HG02588 (cell line): ENCODE data around the gene POLE.

ENCODE experiments used
- ATAC-seq: cut with Tn5 transposase; IDR thresholded peaks from one replicate; pipeline ENCODE4 v1.9.1; 2021; ENCODE audit warnings: mild to moderate bottlenecking, moderate library complexity; ENCODE audit not compliant: unreplicated experiment

POLE gene

DNA sequence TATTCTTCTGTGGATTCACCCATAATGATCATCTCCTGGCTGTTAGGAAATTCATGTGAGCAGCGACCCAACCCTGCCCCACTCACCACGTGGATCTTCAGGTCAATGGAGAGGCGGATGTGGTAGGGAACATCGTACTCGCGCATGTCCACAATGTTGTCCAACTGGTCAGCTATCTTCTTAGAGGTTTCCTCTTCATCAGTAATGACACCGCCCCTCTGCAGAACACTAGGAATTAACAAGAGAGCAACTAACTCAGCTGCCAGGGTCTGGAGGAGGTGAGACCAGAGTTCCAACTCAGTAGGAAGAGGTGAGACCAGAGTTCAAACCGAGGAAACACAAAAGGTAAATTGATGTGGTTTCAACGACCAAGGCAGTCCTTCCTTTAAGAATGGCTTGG is 9.7 kb downstream of the POLE start:
- no peak for ATAC-seq

DNA sequence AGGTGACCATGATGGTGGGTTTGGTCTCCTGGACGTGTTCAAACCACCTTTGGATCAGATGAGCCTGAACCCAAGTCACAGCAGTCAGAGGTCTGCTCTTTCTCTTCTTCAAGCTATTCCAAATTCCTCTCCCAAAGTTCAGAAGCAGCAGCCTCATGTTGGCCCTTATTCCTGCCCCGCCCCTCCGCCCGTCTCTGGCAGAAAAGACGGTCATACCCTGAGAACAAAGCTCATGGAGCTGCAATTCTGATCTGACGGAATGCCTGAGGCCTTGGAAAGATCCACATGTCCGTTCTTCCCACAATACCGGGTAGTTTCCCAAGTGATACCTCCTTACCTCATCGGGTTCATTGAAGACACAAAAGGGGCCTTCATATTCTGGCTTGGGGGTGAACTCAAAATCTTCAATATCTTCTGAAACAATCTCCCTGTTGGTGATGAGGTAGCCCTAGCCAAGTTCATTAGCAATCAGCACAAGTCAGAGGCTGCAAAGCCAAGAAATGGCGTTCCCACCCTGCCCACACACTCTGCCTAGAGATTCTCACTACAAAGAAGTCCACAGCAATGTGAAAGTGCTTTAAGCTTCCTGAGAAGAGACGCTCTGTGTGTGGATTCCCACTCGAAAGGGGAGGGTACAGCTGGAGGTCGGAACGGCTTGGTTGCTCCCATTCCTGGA is 11.2 kb downstream of the POLE start:
- no peak for ATAC-seq

- ATAC-seq, result no peak
Observed at GRCh38 chr12:132674561-132674960, 12.6 kb downstream of the POLE start.

DNA sequence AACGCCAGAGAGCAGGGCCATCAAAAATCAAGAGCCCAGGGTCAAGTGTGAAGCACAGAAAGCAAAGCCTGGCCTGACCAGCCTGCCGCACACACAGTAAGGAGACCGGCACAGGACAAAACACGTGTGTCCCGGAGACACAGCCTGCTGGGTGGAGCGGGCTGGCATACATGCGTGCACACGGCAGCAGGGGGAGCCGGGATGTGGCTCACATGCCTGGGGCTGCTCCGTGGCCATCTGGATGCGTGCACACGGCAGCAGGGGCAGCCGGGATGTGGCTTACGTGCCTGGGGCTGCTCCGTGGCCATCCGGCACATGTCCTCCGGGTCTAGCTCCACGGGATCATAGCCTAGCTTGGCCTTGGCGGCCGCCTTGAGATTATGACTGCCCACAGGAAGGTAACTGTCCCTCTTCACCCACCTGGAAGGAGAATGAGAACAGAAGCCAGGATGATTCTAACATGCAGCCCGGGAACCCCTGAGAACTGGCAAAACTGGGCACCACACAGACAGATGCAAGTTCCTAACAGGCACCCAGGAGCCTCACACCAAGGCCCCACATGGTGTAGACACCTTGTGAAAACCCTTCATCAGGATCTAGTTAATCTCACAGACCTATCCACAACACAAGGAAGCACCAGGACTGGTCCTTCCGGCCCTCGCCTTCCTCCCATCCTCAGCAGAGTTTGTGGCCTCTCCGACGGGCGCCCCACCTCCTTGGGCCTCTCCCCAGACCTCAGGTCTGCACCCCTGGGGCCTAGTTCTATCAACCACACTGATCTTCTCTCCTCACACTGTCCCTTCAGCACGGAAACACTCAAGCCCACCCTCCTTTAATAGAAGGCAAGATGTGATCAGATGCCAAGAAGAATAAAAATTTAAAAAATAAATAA is 13.6 kb downstream of the POLE start:
- ATAC-seq, result no peak

DNA sequence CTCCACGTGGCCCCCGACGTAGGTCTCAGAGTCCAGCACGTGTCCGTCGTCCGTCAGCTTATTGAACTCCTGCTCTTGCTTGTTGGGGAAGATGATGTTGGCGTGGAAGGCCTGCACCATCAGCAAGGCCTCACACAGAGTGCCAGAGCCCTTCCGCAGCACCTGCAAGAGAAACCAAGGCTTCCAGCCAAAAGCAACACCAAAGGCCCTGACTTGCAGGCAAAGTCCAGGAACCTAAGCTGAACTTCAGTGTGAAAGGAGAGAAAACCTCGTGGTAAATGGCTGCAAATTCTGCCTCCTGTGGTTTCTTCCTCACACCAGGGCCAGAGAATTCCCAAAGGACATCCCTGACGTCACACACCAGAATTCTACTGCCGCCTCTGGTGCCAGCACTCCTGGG is 14.5 kb downstream of the POLE start:
- no peak for ATAC-seq

DNA sequence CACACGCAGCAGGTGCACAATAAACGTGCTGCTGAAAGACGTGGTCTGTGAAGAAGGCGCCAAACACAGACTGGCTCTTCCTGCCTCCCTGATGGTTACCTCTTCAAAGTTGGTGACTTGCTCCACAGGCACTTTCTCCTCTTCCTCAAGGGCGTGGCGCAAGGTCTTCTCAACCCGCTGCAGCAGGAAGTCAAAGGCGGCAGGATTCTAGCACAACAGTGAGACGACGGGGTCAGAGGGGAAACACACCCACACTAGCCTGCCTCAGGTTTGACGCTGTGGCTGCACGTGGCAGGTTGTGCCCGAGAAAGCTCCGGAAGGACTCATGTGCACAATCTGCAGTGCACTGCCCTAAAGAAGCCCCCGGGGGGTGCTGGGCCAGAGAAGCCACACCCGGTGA is 15.0 kb downstream of the POLE start:
- no peak for ATAC-seq

- no peak for ATAC-seq
Observed at GRCh38 chr12:132669166-132669879, 17.8 kb downstream of the POLE start.

- ATAC-seq, result no peak
Observed at GRCh38 chr12:132668191-132669088, 18.7 kb downstream of the POLE start.

DNA sequence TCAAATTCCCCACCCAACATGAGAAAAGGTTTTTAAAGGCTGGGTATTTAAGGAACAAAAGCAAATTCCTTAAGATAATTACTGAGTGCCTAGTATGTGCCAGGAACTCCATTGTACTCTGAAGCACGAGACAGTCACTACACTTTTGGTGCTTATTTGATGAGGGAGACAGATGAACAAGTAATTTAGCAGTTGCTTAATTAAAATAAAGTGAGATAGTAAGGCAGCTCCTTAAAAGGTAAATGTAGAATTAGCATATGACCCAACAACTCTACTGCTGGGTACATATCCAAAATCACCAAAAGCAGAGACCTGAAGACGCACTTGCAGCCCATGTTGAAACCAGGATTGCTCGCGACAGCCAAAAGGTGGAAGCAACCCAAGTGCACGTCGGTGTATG is 21.3 kb downstream of the POLE start:
- ATAC-seq, result no peak

GRCh38 chr12:132665149-132665491 is 22.0 kb downstream of the POLE start:
- ATAC-seq, result no peak

GRCh38 chr12:132664206-132665148 is 22.7 kb downstream of the POLE start:
- ATAC-seq, result no peak

DNA sequence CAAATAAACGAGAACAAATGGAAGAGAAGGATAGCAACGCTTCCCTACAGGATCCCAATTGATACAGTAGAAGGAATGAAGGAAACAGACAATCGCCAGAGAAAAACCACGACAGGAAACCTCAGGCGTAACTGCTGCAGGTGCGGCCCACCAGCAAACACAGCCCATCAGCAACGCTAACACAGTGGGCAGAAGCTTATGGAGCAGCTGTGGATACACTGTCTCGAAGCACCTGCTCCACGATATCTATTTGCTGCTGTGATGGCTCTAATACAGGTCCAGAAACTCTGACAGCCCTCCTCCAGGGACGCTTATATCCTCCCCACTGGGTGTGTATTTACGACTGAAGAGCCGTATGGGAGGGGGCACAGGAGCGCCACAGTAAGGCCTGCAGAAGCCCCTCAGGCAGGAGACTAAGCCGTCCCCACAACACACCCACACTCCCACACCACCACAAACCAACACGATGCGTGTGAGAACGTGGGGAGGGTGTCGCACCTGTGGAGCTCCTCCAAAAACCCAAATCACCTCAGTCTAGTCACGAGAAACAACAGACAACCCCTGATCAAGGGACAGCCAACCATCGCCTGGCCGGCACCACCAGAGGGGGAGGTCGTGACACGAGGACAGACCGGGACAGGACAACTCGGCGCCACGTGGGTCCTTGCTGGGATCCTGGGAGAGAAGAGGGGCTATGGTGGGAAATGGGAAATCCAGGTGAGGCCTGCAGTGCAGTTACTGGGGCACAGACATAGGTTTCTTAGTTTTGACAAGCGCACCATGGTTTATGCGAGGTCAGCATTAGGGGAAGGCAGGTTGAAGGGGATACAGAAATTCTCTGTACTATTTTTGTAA is 24.0 kb downstream of the POLE start:
- ATAC-seq, result no peak

- no peak for ATAC-seq
Observed at GRCh38 chr12:132661972-132662371, 25.2 kb downstream of the POLE start.

DNA sequence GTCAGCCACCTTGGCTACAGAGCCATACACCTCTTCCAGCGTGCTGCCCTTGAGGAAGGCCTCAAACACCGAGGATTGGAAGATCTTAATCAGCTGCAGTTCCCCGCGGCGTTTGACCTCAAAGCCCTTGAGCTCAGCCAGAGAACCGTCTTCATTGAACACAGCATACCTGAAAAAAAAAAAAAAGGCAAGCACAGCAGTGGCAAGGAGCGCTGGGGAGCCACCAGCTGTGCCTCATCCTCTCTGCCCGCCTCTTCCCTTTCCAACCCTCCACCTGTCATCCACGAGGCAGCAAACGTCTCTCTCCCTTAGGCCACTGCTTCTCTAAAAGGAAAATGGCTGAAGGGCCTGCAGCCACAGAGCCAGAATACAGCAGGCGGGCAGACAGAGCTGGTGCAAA is 26.1 kb downstream of the POLE start:
- ATAC-seq, result no peak

GRCh38 chr12:132660052-132660451 is 27.1 kb downstream of the POLE start:
- ATAC-seq, result no peak

DNA sequence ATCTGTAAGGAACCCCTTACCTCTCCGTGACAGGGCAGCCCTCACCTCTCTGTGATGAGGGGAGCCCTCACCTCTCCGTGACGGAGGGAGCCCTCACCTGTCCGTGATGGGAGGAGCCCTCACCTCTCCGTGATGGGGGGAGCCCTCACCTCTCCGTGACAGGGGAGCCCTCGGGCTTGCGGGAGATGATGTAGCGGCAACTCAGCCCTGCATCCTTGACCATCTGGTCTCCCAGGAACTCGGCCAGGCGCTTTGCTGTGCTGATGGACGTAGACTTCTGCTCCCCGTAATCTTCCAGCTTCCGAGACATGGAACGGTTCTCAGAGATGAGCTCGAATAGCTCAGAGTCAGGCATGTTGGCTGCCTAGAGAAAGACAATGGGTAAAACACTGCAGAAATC is 28.0 kb downstream of the POLE start:
- no peak for ATAC-seq

- ATAC-seq, result no peak
Observed at GRCh38 chr12:132658149-132658894, 28.8 kb downstream of the POLE start.
